H1 (cell line): Measurements from ENCODE around the gene SERPINB2. TPM values are rescaled to one million over a fixed set of nuclear protein-coding genes. Genes with fewer than 3 reads are reported as not detected.

Experiments used
- CTCF ChIA-PET: fragments of 300-600 bp; sonication (Branson Sonifier 250); formaldehyde crosslinking; loops from one replicate; lab custom pipeline; 2021; ENCODE audit not compliant: partially characterized antibody; lab: Charles Lee
- POLR2A ChIA-PET: fragments of 300-600 bp; sonication (Branson Sonifier 250); formaldehyde crosslinking; loops from one replicate; lab custom pipeline; 2021; ENCODE audit warnings: inconsistent platforms; ENCODE audit not compliant: partially characterized antibody; lab: Charles Lee
- DNase-seq, 2 experiments: peaks; one replicate each; pipeline versions ENCODE4 v3.0.0 to v3.0.0-alpha.2; 2010 to 2022; ENCODE audit warnings: low spot score in 2 of 2, low read depth in 1 of 2, mixed read lengths in 1 of 2
- FAIRE-seq: peaks from 2 replicates; lab custom pipeline; 2011; peaks lifted over from hg19 to GRCh38; lab: Jason Lieb, UNC
- H2AFZ ChIP-seq: 2 replicates; pipeline ENCODE4 v1.8.1; 2012; ENCODE audit warnings: low read length, inconsistent platforms
- H2AK5ac ChIP-seq: 2 replicates; pipeline ENCODE4 v1.6.1; 2013; ENCODE audit warnings: low read depth, low read length
- H2BK120ac ChIP-seq: replicated peaks from 2 replicates; pipeline ENCODE3; 2013; ENCODE audit warnings: low read depth, low read length, inconsistent platforms
- H2BK12ac ChIP-seq: 2 replicates; pipeline ENCODE4 v1.6.1; 2013; ENCODE audit warnings: low read depth, low read length
- H2BK15ac ChIP-seq: 2 replicates; pipeline ENCODE4 v1.6.1; 2013; ENCODE audit warnings: low read length
- H2BK20ac ChIP-seq: 2 replicates; pipeline ENCODE4 v1.6.1; 2013; ENCODE audit warnings: low read length
- H2BK5ac ChIP-seq: 2 replicates; pipeline ENCODE4 v1.6.1; 2013; ENCODE audit warnings: low read depth, low read length
- H3K14ac ChIP-seq: 2 replicates; pipeline ENCODE4 v1.6.1; 2013; ENCODE audit warnings: inconsistent platforms; ENCODE audit not compliant: insufficient read length
- H3K18ac ChIP-seq: 2 replicates; pipeline ENCODE4 v1.6.1; 2013; ENCODE audit warnings: low read length; ENCODE audit errors: extremely low read depth
- H3K23ac ChIP-seq: 2 replicates; pipeline ENCODE4 v1.6.1; 2013; ENCODE audit warnings: inconsistent platforms; ENCODE audit not compliant: insufficient read length
- H3K23me2 ChIP-seq: 2 replicates; pipeline ENCODE4 v1.6.1; 2013; ENCODE audit warnings: low read depth, low read length
- H3K27ac ChIP-seq: 2 replicates; pipeline ENCODE4 v1.6.1; 2011; ENCODE audit warnings: low read depth, low read length, inconsistent platforms
- H3K27me3 ChIP-seq, 4 experiments: replicated peaks in 1 of 4; 1 replicate in 1 of 4; 2 replicates in 3 of 4; pipeline versions ENCODE4 v1.6.1 to v1.8.1; 2011 to 2013; ENCODE audit warnings: low read length in 3 of 4, mild to moderate bottlenecking in 3 of 4, inconsistent platforms in 2 of 4, mixed read lengths in 2 of 4, moderate library complexity in 1 of 4; ENCODE audit not compliant: control insufficient read depth in 3 of 4, insufficient read depth in 3 of 4; ENCODE audit errors: extremely low read depth in 1 of 4
- H3K36me3 ChIP-seq, 4 experiments: 2 replicates each; pipeline versions ENCODE4 v1.6.1 to v1.8.1; 2011 to 2013; ENCODE audit warnings: mild to moderate bottlenecking in 4 of 4, low read length in 3 of 4, moderate library complexity in 2 of 4, control low read depth in 1 of 4, inconsistent platforms in 1 of 4; ENCODE audit not compliant: insufficient read depth in 4 of 4, control insufficient read depth in 2 of 4
- H3K4ac ChIP-seq: replicated peaks from 2 replicates; pipeline ENCODE3; 2013; ENCODE audit warnings: low read length, low read depth, mixed read lengths, inconsistent platforms; ENCODE audit not compliant: insufficient read length
- H3K4me1 ChIP-seq, 4 experiments: replicated peaks in 1 of 4; 1 replicate in 1 of 4; 2 replicates in 3 of 4; pipeline versions ENCODE4 v1.6.1 to v1.8.1; 2011 to 2013; ENCODE audit warnings: low read length in 3 of 4, inconsistent platforms in 2 of 4, mixed read lengths in 1 of 4; ENCODE audit not compliant: insufficient read depth in 4 of 4, control insufficient read depth in 3 of 4
- H3K4me2 ChIP-seq, 2 experiments: 2 replicates each; pipeline versions ENCODE4 v1.6.1 to v1.8.1; 2011 to 2013; ENCODE audit warnings: low read depth in 2 of 2, low read length in 2 of 2, control low read depth in 1 of 2, inconsistent platforms in 1 of 2, mild to moderate bottlenecking in 1 of 2; ENCODE audit not compliant: insufficient read depth in 1 of 2
- H3K4me3 ChIP-seq, 4 experiments: fragments of 200-600, 300-600 bp in 1 of 4; sonication (generic), shearing (Covaris generic), sonication (Bioruptor Twin) in 1 of 4; 2 replicates each; pipeline versions ENCODE4 v1.5.1 to v1.8.1; 2011 to 2016; ENCODE audit warnings: low read length in 4 of 4, low read depth in 3 of 4, control low read depth in 2 of 4, inconsistent platforms in 2 of 4, mild to moderate bottlenecking in 2 of 4, mixed read lengths in 1 of 4, moderate library complexity in 1 of 4; ENCODE audit not compliant: insufficient read depth in 2 of 4; ENCODE audit errors: extremely low read depth in 1 of 4
- H3K56ac ChIP-seq: replicated peaks from 2 replicates; pipeline ENCODE3; 2013; ENCODE audit warnings: low read depth, mild to moderate bottlenecking, mixed read lengths, low read length, inconsistent platforms; ENCODE audit not compliant: insufficient read length
- H3K79me1 ChIP-seq: 2 replicates; pipeline ENCODE4 v1.6.1; 2013; ENCODE audit warnings: low read depth, low read length, control low read depth
- H3K79me2 ChIP-seq, 2 experiments: 2 replicates each; pipeline versions ENCODE4 v1.6.1 to v1.8.1; 2012 to 2013; ENCODE audit warnings: low read length in 2 of 2, mild to moderate bottlenecking in 2 of 2, inconsistent platforms in 1 of 2; ENCODE audit not compliant: insufficient read depth in 2 of 2, control insufficient read depth in 1 of 2
- H3K9ac ChIP-seq, 4 experiments: replicated peaks in 1 of 4; 1 replicate in 1 of 4; 2 replicates in 3 of 4; pipeline versions ENCODE4 v1.6.1 to v1.8.1; 2011 to 2013; ENCODE audit warnings: low read depth in 3 of 4, low read length in 3 of 4, control low read depth in 2 of 4, mild to moderate bottlenecking in 2 of 4, moderate library complexity in 2 of 4, inconsistent platforms in 1 of 4; ENCODE audit errors: extremely low read depth in 1 of 4
- H3K9me3 ChIP-seq, 2 experiments: 2 replicates each; pipeline versions ENCODE4 v1.6.1 to v1.8.1; 2012 to 2013; ENCODE audit warnings: mild to moderate bottlenecking in 2 of 2, moderate library complexity in 2 of 2, control low read depth in 1 of 2, inconsistent platforms in 1 of 2, low read depth in 1 of 2, low read length in 1 of 2, mixed read lengths in 1 of 2; ENCODE audit not compliant: insufficient read depth in 2 of 2
- H4K20me1 ChIP-seq, 2 experiments: replicated peaks in 1 of 2; 2 replicates each; pipeline versions ENCODE3 to v1.8.1; 2011 to 2013; ENCODE audit warnings: inconsistent platforms in 2 of 2, low read length in 2 of 2, mild to moderate bottlenecking in 1 of 2; ENCODE audit not compliant: insufficient read depth in 2 of 2, control insufficient read depth in 1 of 2
- H4K5ac ChIP-seq: 2 replicates; pipeline ENCODE4 v1.6.1; 2013; ENCODE audit warnings: low read length, low read depth, mixed read lengths, inconsistent platforms; ENCODE audit not compliant: insufficient read length
- H4K8ac ChIP-seq: 2 replicates; pipeline ENCODE4 v1.8.0; 2013; ENCODE audit warnings: mild to moderate bottlenecking, moderate library complexity, low read length, inconsistent platforms; ENCODE audit not compliant: insufficient read depth; ENCODE audit errors: extremely low read depth
- H4K91ac ChIP-seq: replicated peaks from 2 replicates; pipeline ENCODE3; 2013; ENCODE audit warnings: low read length, mixed read lengths, inconsistent platforms; ENCODE audit not compliant: insufficient read length
- ATF3 ChIP-seq: IDR thresholded peaks from 2 replicates; pipeline ENCODE4 v1.6.1; 2011; ENCODE audit warnings: low read depth, mild to moderate bottlenecking, low read length; ENCODE audit not compliant: insufficient read depth
- BCL11A ChIP-seq, 2 experiments: IDR thresholded peaks; one replicate each; pipeline ENCODE4 v1.6.1; 2011; ENCODE audit warnings: low read depth in 2 of 2, low read length in 2 of 2, mild to moderate bottlenecking in 2 of 2
- CREB1 ChIP-seq: IDR thresholded peaks from 2 replicates; pipeline ENCODE4 v1.6.1; 2012; ENCODE audit warnings: inconsistent platforms
- E2F6 ChIP-seq: IDR thresholded peaks from 2 replicates; pipeline ENCODE4 v1.6.1; 2012; ENCODE audit warnings: inconsistent platforms
- EP300 ChIP-seq, 2 experiments: IDR thresholded peaks; 1 replicate in 1 of 2; 2 replicates in 1 of 2; pipeline ENCODE4 v1.6.1; 2011 to 2012; ENCODE audit warnings: low read depth in 2 of 2, low read length in 2 of 2, mild to moderate bottlenecking in 2 of 2, borderline replicate concordance in 1 of 2, inconsistent platforms in 1 of 2, moderate library complexity in 1 of 2
- GABPA ChIP-seq: IDR thresholded peaks from 2 replicates; pipeline ENCODE4 v1.6.1; 2011; ENCODE audit warnings: mild to moderate bottlenecking, low read length, moderate library complexity, borderline replicate concordance; ENCODE audit not compliant: insufficient read depth
- GTF2F1 ChIP-seq: IDR thresholded peaks from 2 replicates; pipeline ENCODE4 v1.6.1; 2012; ENCODE audit warnings: low read depth, low read length, improper control_type of control experiment, borderline replicate concordance
- MAFK ChIP-seq: IDR thresholded peaks from 2 replicates; pipeline ENCODE4 v1.6.1; 2012; ENCODE audit warnings: low read depth, mild to moderate bottlenecking, improper control_type of control experiment, low read length
- RBBP5 ChIP-seq: IDR thresholded peaks from 2 replicates; pipeline ENCODE4 v1.7.1; 2012; ENCODE audit warnings: low read depth, mild to moderate bottlenecking, inconsistent platforms, low read length, moderate library complexity, borderline replicate concordance
- RFX5 ChIP-seq: IDR thresholded peaks from 2 replicates; pipeline ENCODE4 v1.6.1; 2011; ENCODE audit warnings: low read depth, low read length, improper control_type of control experiment, borderline replicate concordance
- SIRT6 ChIP-seq: IDR thresholded peaks from one replicate; pipeline ENCODE4 v1.7.1; 2012; ENCODE audit warnings: low read length, inconsistent platforms
- SUZ12 ChIP-seq: fragments of 200-600 bp; sonication (generic); IDR thresholded peaks from 2 replicates; pipeline ENCODE4 v1.6.1; 2012; ENCODE audit warnings: mild to moderate bottlenecking, inconsistent platforms, low read length, moderate library complexity, mixed read lengths
- TEAD4 ChIP-seq: IDR thresholded peaks from 2 replicates; pipeline ENCODE4 v1.6.1; 2012; ENCODE audit warnings: low read depth, low read length, inconsistent platforms, mixed read lengths
- YY1 ChIP-seq: IDR thresholded peaks from 2 replicates; pipeline ENCODE4 v1.6.1; 2011; ENCODE audit warnings: low read depth, mild to moderate bottlenecking, low read length
- WGBS, 2 experiments: shearing (Covaris generic) in 1 of 2; methylation state at CpG; one replicate each; pipeline versions ENCODE4 v1.1.6 to v1.1.7; 2013 to 2015; ENCODE audit warnings: low lambda C conversion rate in 2 of 2, mixed read lengths in 2 of 2, inconsistent platforms in 1 of 2, low coverage in 1 of 2, missing lambda C conversion rate in 1 of 2; ENCODE audit not compliant: insufficient replicate concordance in 2 of 2, insufficient coverage in 1 of 2, insufficient read length in 1 of 2; ENCODE audit errors: extremely low coverage in 1 of 2, missing lambda C conversion rate in 1 of 2; 5-methylcytosine and 5-hydroxymethylcytosine counted together
- polyA plus RNA-seq, 7 experiments: library from polyadenylated mRNA; depleted of rRNA in 3 of 7; stranded (reverse) in 5 of 7; unstranded in 2 of 7; fragments of >200 nt in 5 of 7; fragments of 200-250 nt in 2 of 7; gene quantifications; 1 replicate in 5 of 7; 2 replicates in 1 of 7; 4 replicates in 1 of 7; pipeline versions ENCODE4 v1.2.1 to v1.2.3, GENCODE V29; 2011 to 2013; ENCODE audit warnings: missing spikeins in 2 of 7, mixed read lengths in 2 of 7
- total RNA-seq: library from RNA; stranded (reverse); fragmentation: NEBNext Ultra II Directional; extraction: Animal tissue kit (Norgen Biotek cat#: 25700); gene quantifications from 2 replicates; pipeline ENCODE4 v1.2.1, GENCODE V29; 2021

SERPINB2 gene
- total and polyA plus RNA-seq, 2 of the 8 experiments (the other 6 are each of a cell fraction or from before 2014, with no cell fraction given), result not detected

GRCh38 chr18:63905361-63905760, 17.9 kb downstream of the SERPINB2 start:
- H3K9ac ChIP-seq, result no peak overlapping the region
- DNase-seq, result no peak
- no peak for FAIRE-seq
- TF ChIP-seq SIRT6 (no peak), EP300 (IDR thresholded peaks at IDR 0.05; ENCODE audit: borderline replicate concordance in 1 of 2, low read depth in 2 of 2, low read length in 2 of 2) (no peak), SUZ12 (no peak), GTF2F1 (no peak), CREB1 (no peak), GABPA (no peak), YY1 (no peak), RBBP5 (no peak), MAFK (no peak), TEAD4 (no peak), BCL11A (IDR thresholded peaks at IDR 0.05; ENCODE audit: low read depth in 2 of 2, low read length in 2 of 2) (no peak), ATF3 (no peak), E2F6 (no peak), RFX5 (no peak)

More at GRCh38 chr18:63905361-63905760, 17.9 kb downstream of the SERPINB2 start:
- Histone ChIP-seq H3K79me1 (no peaks in the 10 kb centered on the region), H3K56ac (no peak overlapping the region), H3K27ac (no peak overlapping the region), H3K27me3 (no peaks in the 10 kb centered on the region), H4K5ac (no peak overlapping the region), H2AK5ac (no peak overlapping the region), H3K4ac (no peak overlapping the region), H3K18ac (no peak overlapping the region), H3K4me1 (peaks cover 0 to 2% (median 0%) of the 10 kb centered on the region in 4 experiments; a peak in 1 of 7 replicates), H3K23ac (no peak overlapping the region), H3K4me2 (no peak overlapping the region), H3K23me2 (no peaks in the 10 kb centered on the region), H2BK20ac (no peak overlapping the region), H2BK12ac (no peak overlapping the region), H2BK5ac (no peak overlapping the region), H3K4me3 (no peak overlapping the region), H2BK120ac (no peak overlapping the region), H2AFZ (no peak overlapping the region), H4K8ac (no peak overlapping the region), H4K91ac (no peak overlapping the region), H2BK15ac (no peak overlapping the region), H3K79me2 (no peaks in the 10 kb centered on the region), H3K14ac (no peak overlapping the region), H4K20me1 (no peaks in the 10 kb centered on the region), H3K36me3 (no peaks in the 10 kb centered on the region), H3K9me3 (peaks cover 0 to 7% of the 10 kb centered on the region in 2 experiments; a peak in 1 of 4 replicates)
- CTCF ChIA-PET, result no interaction called here
- POLR2A ChIA-PET, result no interaction called here
- 95% methylated on average over 2 of the region's 2 CpGs; no CpG with 5 or more reads in 1 of the 2 experiments for WGBS, 2 experiments
